ENCODE results near the gene SH3PXD2B.

Gene SH3PXD2B

GRCh38 chr5:172311605-172312004, 142.7 kb downstream of the SH3PXD2B start:
- Histone ChIP-seq H3K27me3 (ENCODE audit: control insufficient read depth in 1 of 2, insufficient read depth in 1 of 2, low read length in 2 of 2) (no peaks in the 10 kb centered on the region), H2BK12ac (ENCODE audit: low read length in 2 of 2) (no peak overlapping the region), H3K4me3 (ENCODE audit: insufficient read depth in 1 of 2, low read depth in 1 of 2, low read length in 2 of 2) (no peak overlapping the region), H2BK5ac (ENCODE audit: low read depth, low read length, poor library complexity, severe bottlenecking) (no peak overlapping the region), H3K27ac (ENCODE audit: low read length, poor library complexity, severe bottlenecking) (no peak overlapping the region), H2BK120ac (ENCODE audit: low read depth, low read length) (no peak overlapping the region), H3K79me1 (replicated peaks; ENCODE audit: low read length, poor library complexity, severe bottlenecking) (no peaks in the 10 kb centered on the region), H2AFZ (ENCODE audit: low read depth, low read length) (no peak overlapping the region), H3K9me3 (ENCODE audit: control insufficient read depth, low read length) (no peaks in the 10 kb centered on the region), H3K4ac (ENCODE audit: low read depth in 1 of 2, low read length in 2 of 2) (no peak overlapping the region), H4K8ac (ENCODE audit: low read length) (no peak overlapping the region), H3K23ac (ENCODE audit: low read length in 2 of 2) (no peak overlapping the region), H2BK15ac (ENCODE audit: low read depth, poor library complexity, severe bottlenecking) (no peak overlapping the region), H3K18ac (ENCODE audit: low read depth in 1 of 2, low read length in 2 of 2) (no peak overlapping the region), H3K14ac (ENCODE audit: low read length in 2 of 2) (no peak overlapping the region), H3K4me1 (ENCODE audit: control insufficient read depth, insufficient read depth, low read depth, low read length) (peaks cover 2% of the 10 kb centered on the region), H2AK5ac (ENCODE audit: low read length, severe bottlenecking) (no peak overlapping the region), H3K36me3 (ENCODE audit: control insufficient read depth in 1 of 2, insufficient read depth in 2 of 2, low read depth in 1 of 2, low read length in 2 of 2) (no peaks in the 10 kb centered on the region), H3K9ac (ENCODE audit: low read length) (no peak overlapping the region), H4K91ac (ENCODE audit: low read length) (no peak overlapping the region), H3K4me2 (ENCODE audit: low read length, poor library complexity, severe bottlenecking) (no peak overlapping the region)
- no peak for DNase-seq
- 93% methylated on average over 4 of the region's 4 CpGs for WGBS

GRCh38 chr5:172311026-172311425, 143.3 kb downstream of the SH3PXD2B start:
- no peaks in the 10 kb centered on the region for H3K9me3 ChIP-seq (ENCODE audit: control insufficient read depth, low read length)
- H3K18ac ChIP-seq (ENCODE audit: low read depth in 1 of 2, low read length in 2 of 2) = no peak overlapping the region
- no peak overlapping the region for H3K14ac ChIP-seq (ENCODE audit: low read length in 2 of 2)
- no peak overlapping the region for H3K4ac ChIP-seq (ENCODE audit: low read depth in 1 of 2, low read length in 2 of 2)
- H3K4me1 ChIP-seq (ENCODE audit: control insufficient read depth, insufficient read depth, low read depth, low read length) = peaks cover 2% of the 10 kb centered on the region
- H3K9ac ChIP-seq (ENCODE audit: low read length) = no peak overlapping the region
- H3K27me3 ChIP-seq (ENCODE audit: control insufficient read depth in 1 of 2, insufficient read depth in 1 of 2, low read length in 2 of 2) = no peaks in the 10 kb centered on the region
- WGBS = 93% methylated on average over 5 of the region's 7 CpGs
- H3K79me1 ChIP-seq (replicated peaks; ENCODE audit: low read length, poor library complexity, severe bottlenecking) = no peaks in the 10 kb centered on the region
- no peak for DNase-seq
- H4K8ac ChIP-seq (ENCODE audit: low read length) = no peak overlapping the region
- no peak overlapping the region for H2BK120ac ChIP-seq (ENCODE audit: low read depth, low read length)
- no peak overlapping the region for H4K91ac ChIP-seq (ENCODE audit: low read length)
- no peak overlapping the region for H2BK12ac ChIP-seq (ENCODE audit: low read length in 2 of 2)
- H3K23ac ChIP-seq (ENCODE audit: low read length in 2 of 2) = no peak overlapping the region
- no peak overlapping the region for H3K4me3 ChIP-seq (ENCODE audit: insufficient read depth in 1 of 2, low read depth in 1 of 2, low read length in 2 of 2)
- H3K27ac ChIP-seq (ENCODE audit: low read length, poor library complexity, severe bottlenecking) = no peak overlapping the region
- H2AK5ac ChIP-seq (ENCODE audit: low read length, severe bottlenecking) = no peak overlapping the region
- H3K36me3 ChIP-seq (ENCODE audit: control insufficient read depth in 1 of 2, insufficient read depth in 2 of 2, low read depth in 1 of 2, low read length in 2 of 2) = no peaks in the 10 kb centered on the region
- no peak overlapping the region for H3K4me2 ChIP-seq (ENCODE audit: low read length, poor library complexity, severe bottlenecking)
- no peak overlapping the region for H2BK15ac ChIP-seq (ENCODE audit: low read depth, poor library complexity, severe bottlenecking)
- H2AFZ ChIP-seq (ENCODE audit: low read depth, low read length) = no peak overlapping the region
- H2BK5ac ChIP-seq (ENCODE audit: low read depth, low read length, poor library complexity, severe bottlenecking) = no peak overlapping the region

GRCh38 chr5:172305380-172305779, 148.9 kb downstream of the SH3PXD2B start:
- Histone ChIP-seq H3K4me2 (ENCODE audit: low read length, poor library complexity, severe bottlenecking) (no peak overlapping the region), H3K4ac (ENCODE audit: low read depth in 1 of 2, low read length in 2 of 2) (no peak overlapping the region), H3K4me3 (ENCODE audit: insufficient read depth in 1 of 2, low read depth in 1 of 2, low read length in 2 of 2) (no peak overlapping the region), H3K9ac (ENCODE audit: low read length) (no peak overlapping the region), H2AFZ (ENCODE audit: low read depth, low read length) (no peak overlapping the region), H3K18ac (ENCODE audit: low read depth in 1 of 2, low read length in 2 of 2) (no peak overlapping the region), H2BK120ac (ENCODE audit: low read depth, low read length) (no peak overlapping the region), H3K9me3 (ENCODE audit: control insufficient read depth, low read length) (no peaks in the 10 kb centered on the region), H3K14ac (ENCODE audit: low read length in 2 of 2) (no peak overlapping the region), H2BK12ac (ENCODE audit: low read length in 2 of 2) (no peak overlapping the region), H3K79me1 (replicated peaks; ENCODE audit: low read length, poor library complexity, severe bottlenecking) (no peaks in the 10 kb centered on the region), H4K8ac (ENCODE audit: low read length) (no peak overlapping the region), H2BK5ac (ENCODE audit: low read depth, low read length, poor library complexity, severe bottlenecking) (no peak overlapping the region), H3K23ac (ENCODE audit: low read length in 2 of 2) (no peak overlapping the region), H3K4me1 (ENCODE audit: control insufficient read depth, insufficient read depth, low read depth, low read length) (no peaks in the 10 kb centered on the region), H3K27me3 (ENCODE audit: control insufficient read depth in 1 of 2, insufficient read depth in 1 of 2, low read length in 2 of 2) (no peaks in the 10 kb centered on the region), H3K27ac (ENCODE audit: low read length, poor library complexity, severe bottlenecking) (no peak overlapping the region), H2AK5ac (ENCODE audit: low read length, severe bottlenecking) (no peak overlapping the region), H2BK15ac (ENCODE audit: low read depth, poor library complexity, severe bottlenecking) (no peak overlapping the region), H4K91ac (ENCODE audit: low read length) (no peak overlapping the region), H3K36me3 (ENCODE audit: control insufficient read depth in 1 of 2, insufficient read depth in 2 of 2, low read depth in 1 of 2, low read length in 2 of 2) (no peaks in the 10 kb centered on the region)
- DNase-seq = no peak
- WGBS = 100% methylated on average over 2 of the region's 2 CpGs

GRCh38 chr5:172303572-172304335, 150.6 kb downstream of the SH3PXD2B start:
- no peaks in the 10 kb centered on the region for H3K27me3 ChIP-seq (ENCODE audit: control insufficient read depth in 1 of 2, insufficient read depth in 1 of 2, low read length in 2 of 2)
- no peak overlapping the region for H2BK5ac ChIP-seq (ENCODE audit: low read depth, low read length, poor library complexity, severe bottlenecking)
- H4K91ac ChIP-seq (ENCODE audit: low read length) = no peak overlapping the region
- H3K27ac ChIP-seq (ENCODE audit: low read length, poor library complexity, severe bottlenecking) = no peak overlapping the region
- H3K18ac ChIP-seq (ENCODE audit: low read depth in 1 of 2, low read length in 2 of 2) = no peak overlapping the region
- 50% methylated on average over 2 of the region's 3 CpGs for WGBS
- H3K14ac ChIP-seq (ENCODE audit: low read length in 2 of 2) = no peak overlapping the region
- no peak overlapping the region for H2AFZ ChIP-seq (ENCODE audit: low read depth, low read length)
- H2BK120ac ChIP-seq (ENCODE audit: low read depth, low read length) = no peak overlapping the region
- H3K9me3 ChIP-seq (ENCODE audit: control insufficient read depth, low read length) = no peaks in the 10 kb centered on the region
- no peak overlapping the region for H2BK15ac ChIP-seq (ENCODE audit: low read depth, poor library complexity, severe bottlenecking)
- no peak overlapping the region for H3K4me3 ChIP-seq (ENCODE audit: insufficient read depth in 1 of 2, low read depth in 1 of 2, low read length in 2 of 2)
- H4K8ac ChIP-seq (ENCODE audit: low read length) = no peak overlapping the region
- no peak for DNase-seq
- H3K4me1 ChIP-seq (ENCODE audit: control insufficient read depth, insufficient read depth, low read depth, low read length) = no peaks in the 10 kb centered on the region
- H3K36me3 ChIP-seq (ENCODE audit: control insufficient read depth in 1 of 2, insufficient read depth in 2 of 2, low read depth in 1 of 2, low read length in 2 of 2) = no peaks in the 10 kb centered on the region
- H3K9ac ChIP-seq (ENCODE audit: low read length) = peak overlapping the region; percentile 32
- H2AK5ac ChIP-seq (ENCODE audit: low read length, severe bottlenecking) = no peak overlapping the region
- H3K79me1 ChIP-seq (replicated peaks; ENCODE audit: low read length, poor library complexity, severe bottlenecking) = no peaks in the 10 kb centered on the region
- H3K23ac ChIP-seq (ENCODE audit: low read length in 2 of 2) = no peak overlapping the region
- no peak overlapping the region for H3K4me2 ChIP-seq (ENCODE audit: low read length, poor library complexity, severe bottlenecking)
- no peak overlapping the region for H3K4ac ChIP-seq (ENCODE audit: low read depth in 1 of 2, low read length in 2 of 2)
- no peak overlapping the region for H2BK12ac ChIP-seq (ENCODE audit: low read length in 2 of 2)
